ENCODE measurements around the gene ZNF81.

DNA sequence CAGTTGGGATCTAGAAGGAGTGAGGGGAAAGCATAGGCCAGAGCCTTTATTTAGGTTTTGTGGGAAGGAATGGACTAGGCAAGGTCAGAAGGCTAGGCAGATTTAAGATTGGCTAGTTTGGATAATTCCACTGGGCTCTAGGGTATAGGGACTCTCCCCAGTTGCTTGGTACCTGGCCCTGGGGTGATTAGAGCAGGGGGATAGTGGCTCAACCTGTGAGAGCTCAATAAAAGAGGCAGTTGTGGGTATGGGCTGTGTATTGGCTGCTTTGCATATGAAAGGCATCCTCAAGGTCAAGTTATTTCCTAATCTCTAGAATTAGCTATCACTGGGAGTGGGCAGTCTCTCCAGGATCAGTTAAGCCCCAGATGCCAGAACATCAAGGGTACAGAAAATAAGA is 61.3 kb downstream of the ZNF81 start:
- no peak for TF ChIP-seq EZH2 (IDR thresholded peaks at IDR 0.05; ENCODE audit: borderline replicate concordance, low read length)
- TF ChIP-seq, protein P1, sequence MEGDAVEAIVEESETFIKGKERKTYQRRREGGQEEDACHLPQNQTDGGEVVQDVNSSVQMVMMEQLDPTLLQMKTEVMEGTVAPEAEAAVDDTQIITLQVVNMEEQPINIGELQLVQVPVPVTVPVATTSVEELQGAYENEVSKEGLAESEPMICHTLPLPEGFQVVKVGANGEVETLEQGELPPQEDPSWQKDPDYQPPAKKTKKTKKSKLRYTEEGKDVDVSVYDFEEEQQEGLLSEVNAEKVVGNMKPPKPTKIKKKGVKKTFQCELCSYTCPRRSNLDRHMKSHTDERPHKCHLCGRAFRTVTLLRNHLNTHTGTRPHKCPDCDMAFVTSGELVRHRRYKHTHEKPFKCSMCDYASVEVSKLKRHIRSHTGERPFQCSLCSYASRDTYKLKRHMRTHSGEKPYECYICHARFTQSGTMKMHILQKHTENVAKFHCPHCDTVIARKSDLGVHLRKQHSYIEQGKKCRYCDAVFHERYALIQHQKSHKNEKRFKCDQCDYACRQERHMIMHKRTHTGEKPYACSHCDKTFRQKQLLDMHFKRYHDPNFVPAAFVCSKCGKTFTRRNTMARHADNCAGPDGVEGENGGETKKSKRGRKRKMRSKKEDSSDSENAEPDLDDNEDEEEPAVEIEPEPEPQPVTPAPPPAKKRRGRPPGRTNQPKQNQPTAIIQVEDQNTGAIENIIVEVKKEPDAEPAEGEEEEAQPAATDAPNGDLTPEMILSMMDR (conservative IDR thresholded peaks at IDR 0.05 in 1 of 2, IDR thresholded peaks at IDR 0.05 in 1 of 2; ENCODE audit: extremely low read depth in 1 of 2, insufficient read depth in 1 of 2, low read depth in 1 of 2, low read length in 2 of 2): no peak

All from mammary epithelial cell (primary cell).